Karpas-422 (cell line): ENCODE results near the gene LMAN1. TPM values are rescaled to one million over a fixed set of nuclear protein-coding genes. Genes with fewer than 3 reads are reported as not detected.

ENCODE experiments used
- DNase-seq: peaks from one replicate; pipeline ENCODE4 v3.0.0-alpha.2; 2015
- H2AFZ ChIP-seq: fragments of 200-600 bp; sonication (generic); 2 replicates; pipeline ENCODE4 v1.6.1; 2014; ENCODE audit warnings: antibody characterized with exemption, low read length, mixed read lengths
- H3K27ac ChIP-seq: fragments of 200-600 bp; sonication (generic); 2 replicates; pipeline ENCODE4 v1.5.1; 2014; ENCODE audit warnings: mild to moderate bottlenecking, low read length, moderate library complexity
- H3K27me3 ChIP-seq: fragments of 200-600 bp; sonication (generic); 2 replicates; pipeline ENCODE4 v1.6.1; 2014; ENCODE audit warnings: low read length, mixed read lengths
- H3K36me3 ChIP-seq: fragments of 200-600 bp; sonication (generic); 2 replicates; pipeline ENCODE4 v1.6.1; 2014; ENCODE audit warnings: low read length, mixed read lengths; ENCODE audit not compliant: insufficient read depth
- H3K4me1 ChIP-seq: fragments of 200-600 bp; sonication (generic); 2 replicates; pipeline ENCODE4 v1.6.1; 2014; ENCODE audit warnings: mild to moderate bottlenecking, low read length, mixed read lengths
- H3K4me2 ChIP-seq: fragments of 200-600 bp; sonication (generic); 2 replicates; pipeline ENCODE4 v1.6.1; 2014; ENCODE audit warnings: low read length, low read depth, mild to moderate bottlenecking; ENCODE audit not compliant: poor library complexity, severe bottlenecking
- H3K4me3 ChIP-seq: fragments of 200-600 bp; sonication (generic); 2 replicates; pipeline ENCODE4 v1.5.1; 2014; ENCODE audit warnings: mild to moderate bottlenecking, antibody characterized with exemption, low read length, mixed read lengths
- H3K79me2 ChIP-seq: fragments of 200-600 bp; sonication (generic); 2 replicates; pipeline ENCODE4 v1.6.1; 2014; ENCODE audit warnings: mild to moderate bottlenecking, low read length, mixed read lengths
- H3K9ac ChIP-seq: fragments of 200-600 bp; sonication (generic); 2 replicates; pipeline ENCODE4 v1.6.0; 2014; ENCODE audit warnings: low read length
- H3K9me2 ChIP-seq: fragments of 200-600 bp; sonication (generic), shearing (Covaris generic); replicated peaks from 2 replicates; pipeline ENCODE4 v1.6.0; 2014; ENCODE audit warnings: mild to moderate bottlenecking, low read length, moderate library complexity; ENCODE audit not compliant: insufficient read depth
- H3K9me3 ChIP-seq: fragments of 300-700, 200-600 bp; sonication (generic); 2 replicates; pipeline ENCODE4 v1.6.1; 2014; ENCODE audit warnings: low read length, mixed read lengths
- H4K20me1 ChIP-seq: fragments of 200-600 bp; sonication (generic); 2 replicates; pipeline ENCODE4 v1.6.1; 2014; ENCODE audit warnings: mild to moderate bottlenecking, antibody characterized with exemption, low read length, low read depth; ENCODE audit not compliant: insufficient read depth
- total RNA-seq: library from RNA; depleted of rRNA; stranded (reverse); fragments of >200 nt; shearing (Covaris generic); gene quantifications from 2 replicates; pipeline ENCODE4 v1.2.3, GENCODE V29; 2014; ENCODE audit warnings: low replicate concordance

LMAN1 gene
- total RNA-seq, 1 experiment from 2014 or later: 89.7 TPM

GRCh38 chr18:59308248-59308937 lies 50.7 kb downstream of the LMAN1 start:
- H3K36me3 ChIP-seq: no peaks in the 10 kb centered on the region
- H2AFZ ChIP-seq: no peak overlapping the region
- no peak overlapping the region for H3K4me3 ChIP-seq
- no peaks in the 10 kb centered on the region for H3K9me3 ChIP-seq
- no peaks in the 10 kb centered on the region for H3K79me2 ChIP-seq
- no peaks in the 10 kb centered on the region for H3K27me3 ChIP-seq
- H3K9me2 ChIP-seq: no peaks in the 10 kb centered on the region
- no peaks in the 10 kb centered on the region for H4K20me1 ChIP-seq
- no peaks in the 10 kb centered on the region for H3K4me1 ChIP-seq
- peak; percentile 81 for DNase-seq
- H3K27ac ChIP-seq: no peak overlapping the region
- no peak overlapping the region for H3K9ac ChIP-seq
- no peak overlapping the region for H3K4me2 ChIP-seq

- H3K27me3 ChIP-seq: no peaks in the 10 kb centered on the region
- H3K36me3 ChIP-seq: no peaks in the 10 kb centered on the region
- no peaks in the 10 kb centered on the region for H3K4me1 ChIP-seq
- no peak overlapping the region for H3K4me3 ChIP-seq
- H3K9me2 ChIP-seq: no peaks in the 10 kb centered on the region
- no peaks in the 10 kb centered on the region for H4K20me1 ChIP-seq
- no peaks in the 10 kb centered on the region for H3K9me3 ChIP-seq
- DNase-seq: no peak
- H3K79me2 ChIP-seq: no peaks in the 10 kb centered on the region
- H3K9ac ChIP-seq: no peak overlapping the region
- H3K27ac ChIP-seq: no peak overlapping the region
- no peak overlapping the region for H3K4me2 ChIP-seq
- no peak overlapping the region for H2AFZ ChIP-seq
These were observed 52.4 kb downstream of the LMAN1 start for GRCh38 chr18:59306640-59307039.

GRCh38 chr18:59305295-59305694 lies 53.8 kb downstream of the LMAN1 start:
- H3K4me2 ChIP-seq: no peak overlapping the region
- H3K9me3 ChIP-seq: no peaks in the 10 kb centered on the region
- H3K27me3 ChIP-seq: no peaks in the 10 kb centered on the region
- H3K79me2 ChIP-seq: no peaks in the 10 kb centered on the region
- no peaks in the 10 kb centered on the region for H3K9me2 ChIP-seq
- H3K36me3 ChIP-seq: no peaks in the 10 kb centered on the region
- no peaks in the 10 kb centered on the region for H4K20me1 ChIP-seq
- no peak for DNase-seq
- H3K9ac ChIP-seq: no peak overlapping the region
- H2AFZ ChIP-seq: no peak overlapping the region
- H3K4me3 ChIP-seq: no peak overlapping the region
- H3K27ac ChIP-seq: no peak overlapping the region
- H3K4me1 ChIP-seq: no peaks in the 10 kb centered on the region

- H3K27me3 ChIP-seq: no peaks in the 10 kb centered on the region
- H3K4me1 ChIP-seq: no peaks in the 10 kb centered on the region
- H3K27ac ChIP-seq: no peak overlapping the region
- H2AFZ ChIP-seq: no peak overlapping the region
- no peak for DNase-seq
- H3K36me3 ChIP-seq: no peaks in the 10 kb centered on the region
- H4K20me1 ChIP-seq: no peaks in the 10 kb centered on the region
- no peak overlapping the region for H3K4me2 ChIP-seq
- H3K79me2 ChIP-seq: no peaks in the 10 kb centered on the region
- no peak overlapping the region for H3K4me3 ChIP-seq
- H3K9ac ChIP-seq: no peak overlapping the region
- H3K9me2 ChIP-seq: no peaks in the 10 kb centered on the region
- H3K9me3 ChIP-seq: no peaks in the 10 kb centered on the region
These were observed 55.3 kb downstream of the LMAN1 start for GRCh38 chr18:59303656-59304195.

- no peaks in the 10 kb centered on the region for H3K36me3 ChIP-seq
- H3K27ac ChIP-seq: no peak overlapping the region
- no peak overlapping the region for H3K4me2 ChIP-seq
- H3K9ac ChIP-seq: no peak overlapping the region
- no peaks in the 10 kb centered on the region for H3K4me1 ChIP-seq
- H3K27me3 ChIP-seq: no peaks in the 10 kb centered on the region
- DNase-seq: no peak
- H3K9me3 ChIP-seq: no peaks in the 10 kb centered on the region
- H3K9me2 ChIP-seq: no peaks in the 10 kb centered on the region
- H3K4me3 ChIP-seq: no peak overlapping the region
- no peak overlapping the region for H2AFZ ChIP-seq
- no peaks in the 10 kb centered on the region for H3K79me2 ChIP-seq
- H4K20me1 ChIP-seq: no peaks in the 10 kb centered on the region
These were observed 56.1 kb downstream of the LMAN1 start for GRCh38 chr18:59303006-59303405.

DNA sequence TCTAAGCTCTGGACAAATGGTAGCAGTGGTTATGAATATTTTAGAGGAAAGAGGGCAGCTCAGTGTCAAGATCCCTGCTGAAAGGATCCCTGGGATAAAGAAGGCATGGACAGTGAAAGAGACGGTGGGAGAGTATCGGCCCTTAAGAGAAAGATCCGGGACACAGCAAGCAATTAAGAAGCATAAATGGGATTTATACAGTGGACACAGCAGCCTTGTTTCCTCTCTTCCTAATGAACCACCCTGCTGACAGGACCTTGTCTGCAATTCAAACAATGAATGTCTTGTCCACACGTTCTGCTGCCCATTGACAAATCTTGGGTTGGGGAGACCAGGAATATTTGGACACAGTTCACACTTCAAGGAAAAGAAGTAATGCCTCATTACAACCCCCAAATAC lies 57.1 kb downstream of the LMAN1 start:
- Histone ChIP-seq H4K20me1 (no peaks in the 10 kb centered on the region), H3K9me2 (no peaks in the 10 kb centered on the region), H3K4me3 (no peak overlapping the region), H3K9ac (no peak overlapping the region), H3K27me3 (no peaks in the 10 kb centered on the region), H3K4me1 (no peaks in the 10 kb centered on the region), H3K79me2 (no peaks in the 10 kb centered on the region), H3K27ac (no peak overlapping the region), H3K36me3 (no peaks in the 10 kb centered on the region), H3K9me3 (no peaks in the 10 kb centered on the region), H3K4me2 (no peak overlapping the region), H2AFZ (no peak overlapping the region)
- no peak for DNase-seq

DNA sequence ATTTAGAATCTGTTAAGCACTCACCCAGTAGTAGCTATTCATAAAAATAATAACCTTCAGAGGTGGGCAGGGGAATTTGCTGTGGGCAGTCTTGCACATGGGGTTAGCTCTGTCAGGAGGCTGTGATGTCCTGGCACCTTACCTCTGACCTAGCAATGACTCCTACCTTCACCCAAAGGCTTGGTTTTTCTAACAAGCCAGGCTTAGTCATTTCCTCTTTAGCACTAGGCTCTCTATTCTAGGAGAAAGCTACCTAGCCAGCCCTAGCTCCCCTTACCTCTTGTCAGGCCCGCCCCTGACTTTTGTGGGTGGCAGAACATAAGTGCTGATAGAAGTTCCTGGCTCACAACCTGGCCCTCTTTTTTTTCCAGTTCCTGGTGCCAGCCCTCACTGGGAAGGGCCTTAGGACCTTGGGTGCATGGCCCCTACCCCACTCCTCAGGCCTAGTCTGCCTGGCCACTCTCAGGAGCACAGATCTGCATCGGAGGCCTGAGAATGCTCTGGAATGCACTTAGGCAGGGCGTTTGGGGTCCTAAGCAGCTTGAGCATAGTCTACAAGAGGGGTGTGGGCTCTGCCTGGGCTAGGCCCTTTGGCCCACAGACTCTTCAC lies 58.3 kb downstream of the LMAN1 start:
- H3K9ac ChIP-seq: no peak overlapping the region
- H3K79me2 ChIP-seq: no peaks in the 10 kb centered on the region
- no peak overlapping the region for H3K4me2 ChIP-seq
- no peaks in the 10 kb centered on the region for H3K36me3 ChIP-seq
- DNase-seq: no peak
- H3K4me3 ChIP-seq: no peak overlapping the region
- H3K27me3 ChIP-seq: no peaks in the 10 kb centered on the region
- H4K20me1 ChIP-seq: no peaks in the 10 kb centered on the region
- H3K9me2 ChIP-seq: no peaks in the 10 kb centered on the region
- no peak overlapping the region for H3K27ac ChIP-seq
- no peak overlapping the region for H2AFZ ChIP-seq
- H3K9me3 ChIP-seq: no peaks in the 10 kb centered on the region
- H3K4me1 ChIP-seq: no peaks in the 10 kb centered on the region

DNA sequence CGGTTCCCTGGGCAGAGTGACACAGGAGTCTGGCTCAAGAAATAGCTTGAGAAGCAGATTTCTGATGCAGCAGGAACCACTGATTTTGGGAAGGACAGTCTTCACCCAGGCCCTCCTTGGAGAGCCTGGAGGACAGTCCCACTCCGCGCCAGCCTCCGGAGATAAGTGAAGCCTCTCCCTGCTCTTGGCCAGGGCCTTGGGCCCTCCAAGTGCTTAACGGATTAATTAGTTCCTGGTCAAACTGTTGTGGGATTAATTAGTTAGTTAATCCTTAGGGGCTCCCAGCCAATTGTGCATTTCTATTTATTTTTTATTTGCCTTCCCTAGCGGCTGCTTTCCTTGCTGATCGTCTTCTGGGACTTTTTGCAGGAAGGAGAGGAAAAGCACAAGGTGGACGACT lies 60.2 kb downstream of the LMAN1 start:
- no peaks in the 10 kb centered on the region for H3K9me2 ChIP-seq
- no peak overlapping the region for H2AFZ ChIP-seq
- no peaks in the 10 kb centered on the region for H3K4me1 ChIP-seq
- H3K4me3 ChIP-seq: no peak overlapping the region
- H3K4me2 ChIP-seq: no peak overlapping the region
- H3K27ac ChIP-seq: no peak overlapping the region
- H4K20me1 ChIP-seq: no peaks in the 10 kb centered on the region
- no peaks in the 10 kb centered on the region for H3K9me3 ChIP-seq
- no peaks in the 10 kb centered on the region for H3K79me2 ChIP-seq
- H3K9ac ChIP-seq: no peak overlapping the region
- H3K36me3 ChIP-seq: no peaks in the 10 kb centered on the region
- H3K27me3 ChIP-seq: no peaks in the 10 kb centered on the region
- no peak for DNase-seq
